ENCODE results near the gene GNAT1. TPM values are rescaled to one million over a fixed set of nuclear protein-coding genes. Genes with fewer than 3 reads are reported as not detected.

GNAT1 gene
- polyA plus RNA-seq, 1 donor from 2014 or later = not detected

DNA sequence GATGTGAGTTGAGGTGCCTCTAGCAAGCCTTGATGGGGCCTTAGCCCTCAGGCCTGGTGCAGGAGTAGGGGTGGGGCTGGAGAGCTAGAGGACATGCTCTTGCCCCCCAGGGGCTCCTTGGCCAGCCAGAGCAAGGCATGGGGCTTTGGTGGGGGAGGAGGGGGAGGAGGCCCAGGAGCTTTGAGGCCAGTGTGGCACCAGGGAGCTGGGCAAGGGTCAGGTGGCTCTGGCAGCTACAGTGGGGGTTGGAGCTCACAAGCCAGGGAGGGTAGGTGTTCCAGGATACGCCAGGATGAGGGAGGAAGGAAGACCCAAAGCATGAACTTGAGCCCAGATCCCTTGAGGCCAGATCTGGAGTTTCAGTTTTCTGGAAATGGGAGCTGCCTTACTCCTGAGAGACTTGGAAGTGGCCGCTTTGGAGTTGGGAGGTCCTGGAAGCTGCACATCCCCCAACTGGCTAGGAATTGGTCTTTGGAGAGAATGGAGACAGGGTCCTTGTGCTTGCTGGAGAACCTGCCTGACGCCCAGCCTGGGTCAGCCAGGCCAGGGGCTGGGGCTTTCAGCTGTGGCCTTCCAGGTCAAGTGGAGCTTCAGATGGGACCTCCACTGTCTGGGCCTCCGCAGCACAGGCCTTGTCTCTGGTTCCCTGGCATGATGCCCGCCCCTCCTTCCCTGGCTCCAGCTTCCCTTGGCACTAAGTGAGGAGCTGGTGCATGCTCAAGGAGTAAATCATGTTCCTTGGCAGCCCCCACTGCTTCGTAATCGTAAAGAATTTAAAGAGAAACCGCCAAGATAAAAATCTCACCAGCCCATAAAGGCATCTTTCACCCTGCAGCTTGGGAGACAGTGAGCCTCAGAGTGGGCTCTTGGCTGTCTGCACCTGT, 27.6 kb upstream of the GNAT1 start:
- Histone ChIP-seq H3K9ac (ENCODE audit: low read length) (no peak overlapping the region), H3K79me2 (replicated peaks; ENCODE audit: insufficient read depth, low read length) (no peaks in the 10 kb centered on the region), H3K9me2 (ENCODE audit: insufficient read depth, low read length) (no peaks in the 10 kb centered on the region), H3K27ac (ENCODE audit: low read length) (no peak overlapping the region), H3K4me3 (ENCODE audit: low read length) (no peak overlapping the region), H4K20me1 (ENCODE audit: insufficient read depth) (no peaks in the 10 kb centered on the region), H3K4me2 (ENCODE audit: low read length) (no peak overlapping the region), H3K27me3 (ENCODE audit: insufficient read depth, low read depth, low read length) (no peaks in the 10 kb centered on the region), H3K9me3 (ENCODE audit: low read length) (no peaks in the 10 kb centered on the region), H2AFZ (ENCODE audit: low read depth, low read length) (no peak overlapping the region), H3K36me3 (ENCODE audit: insufficient read depth, low read length) (no peaks in the 10 kb centered on the region), H3F3A (ENCODE audit: insufficient read depth, low read length, poor library complexity, severe bottlenecking) (no peaks in the 10 kb centered on the region)
- TF ChIP-seq POLR2AphosphoS5 (IDR thresholded peaks at IDR 0.05) (no peak), EZH2 (IDR thresholded peaks at IDR 0.05; ENCODE audit: borderline replicate concordance, insufficient read depth, low read length, poor library complexity, severe bottlenecking) (no peak), EP300 (conservative IDR thresholded peaks at IDR 0.05; ENCODE audit: poor library complexity, severe bottlenecking) (no peak)

DNA sequence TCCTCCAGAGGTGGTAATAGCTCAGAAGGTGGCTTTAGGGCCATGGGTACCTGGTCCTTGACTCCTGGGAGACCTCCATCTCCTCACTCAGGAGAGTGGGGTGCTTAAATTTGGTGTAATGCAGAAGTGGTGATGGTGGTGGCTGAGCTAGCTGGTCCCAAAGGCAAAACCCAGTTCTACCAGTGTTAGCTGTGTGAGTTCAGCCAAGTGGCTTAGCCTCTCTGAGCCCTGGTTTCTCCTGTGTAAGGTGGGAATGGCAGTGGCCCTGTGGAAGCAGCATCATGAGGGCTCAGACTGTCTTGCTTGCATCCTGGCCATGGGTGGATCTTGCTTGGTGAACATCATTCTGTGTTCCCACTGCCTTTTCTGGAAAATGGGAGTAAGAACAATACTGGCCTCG, 26.9 kb upstream of the GNAT1 start:
- H3K36me3 ChIP-seq (ENCODE audit: insufficient read depth, low read length) = no peaks in the 10 kb centered on the region
- H3K9me2 ChIP-seq (ENCODE audit: insufficient read depth, low read length) = no peaks in the 10 kb centered on the region
- no peaks in the 10 kb centered on the region for H3K9me3 ChIP-seq (ENCODE audit: low read length)
- no peak overlapping the region for H3K4me2 ChIP-seq (ENCODE audit: low read length)
- no peak overlapping the region for H2AFZ ChIP-seq (ENCODE audit: low read depth, low read length)
- no peaks in the 10 kb centered on the region for H4K20me1 ChIP-seq (ENCODE audit: insufficient read depth)
- H3K27ac ChIP-seq (ENCODE audit: low read length) = no peak overlapping the region
- H3K4me3 ChIP-seq (ENCODE audit: low read length) = no peak overlapping the region
- H3K79me2 ChIP-seq (replicated peaks; ENCODE audit: insufficient read depth, low read length) = no peaks in the 10 kb centered on the region
- TF ChIP-seq EP300 (conservative IDR thresholded peaks at IDR 0.05; ENCODE audit: poor library complexity, severe bottlenecking) (no peak), POLR2AphosphoS5 (IDR thresholded peaks at IDR 0.05) (no peak), MXI1 (conservative IDR thresholded peaks at IDR 0.05; ENCODE audit: poor library complexity, severe bottlenecking) (no peak), SMC3 (conservative IDR thresholded peaks at IDR 0.05; ENCODE audit: poor library complexity) (no peak), EZH2 (IDR thresholded peaks at IDR 0.05; ENCODE audit: borderline replicate concordance, insufficient read depth, low read length, poor library complexity, severe bottlenecking) (no peak), TAF1 (IDR thresholded peaks at IDR 0.05; ENCODE audit: low read depth) (no peak), RAD21 (conservative IDR thresholded peaks at IDR 0.05) (no peak)
- TF ChIP-seq, protein P1, sequence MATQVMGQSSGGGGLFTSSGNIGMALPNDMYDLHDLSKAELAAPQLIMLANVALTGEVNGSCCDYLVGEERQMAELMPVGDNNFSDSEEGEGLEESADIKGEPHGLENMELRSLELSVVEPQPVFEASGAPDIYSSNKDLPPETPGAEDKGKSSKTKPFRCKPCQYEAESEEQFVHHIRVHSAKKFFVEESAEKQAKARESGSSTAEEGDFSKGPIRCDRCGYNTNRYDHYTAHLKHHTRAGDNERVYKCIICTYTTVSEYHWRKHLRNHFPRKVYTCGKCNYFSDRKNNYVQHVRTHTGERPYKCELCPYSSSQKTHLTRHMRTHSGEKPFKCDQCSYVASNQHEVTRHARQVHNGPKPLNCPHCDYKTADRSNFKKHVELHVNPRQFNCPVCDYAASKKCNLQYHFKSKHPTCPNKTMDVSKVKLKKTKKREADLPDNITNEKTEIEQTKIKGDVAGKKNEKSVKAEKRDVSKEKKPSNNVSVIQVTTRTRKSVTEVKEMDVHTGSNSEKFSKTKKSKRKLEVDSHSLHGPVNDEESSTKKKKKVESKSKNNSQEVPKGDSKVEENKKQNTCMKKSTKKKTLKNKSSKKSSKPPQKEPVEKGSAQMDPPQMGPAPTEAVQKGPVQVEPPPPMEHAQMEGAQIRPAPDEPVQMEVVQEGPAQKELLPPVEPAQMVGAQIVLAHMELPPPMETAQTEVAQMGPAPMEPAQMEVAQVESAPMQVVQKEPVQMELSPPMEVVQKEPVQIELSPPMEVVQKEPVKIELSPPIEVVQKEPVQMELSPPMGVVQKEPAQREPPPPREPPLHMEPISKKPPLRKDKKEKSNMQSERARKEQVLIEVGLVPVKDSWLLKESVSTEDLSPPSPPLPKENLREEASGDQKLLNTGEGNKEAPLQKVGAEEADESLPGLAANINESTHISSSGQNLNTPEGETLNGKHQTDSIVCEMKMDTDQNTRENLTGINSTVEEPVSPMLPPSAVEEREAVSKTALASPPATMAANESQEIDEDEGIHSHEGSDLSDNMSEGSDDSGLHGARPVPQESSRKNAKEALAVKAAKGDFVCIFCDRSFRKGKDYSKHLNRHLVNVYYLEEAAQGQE (IDR thresholded peaks at IDR 0.05; ENCODE audit: borderline replicate concordance) = no peak
- TF ChIP-seq, protein P2, sequence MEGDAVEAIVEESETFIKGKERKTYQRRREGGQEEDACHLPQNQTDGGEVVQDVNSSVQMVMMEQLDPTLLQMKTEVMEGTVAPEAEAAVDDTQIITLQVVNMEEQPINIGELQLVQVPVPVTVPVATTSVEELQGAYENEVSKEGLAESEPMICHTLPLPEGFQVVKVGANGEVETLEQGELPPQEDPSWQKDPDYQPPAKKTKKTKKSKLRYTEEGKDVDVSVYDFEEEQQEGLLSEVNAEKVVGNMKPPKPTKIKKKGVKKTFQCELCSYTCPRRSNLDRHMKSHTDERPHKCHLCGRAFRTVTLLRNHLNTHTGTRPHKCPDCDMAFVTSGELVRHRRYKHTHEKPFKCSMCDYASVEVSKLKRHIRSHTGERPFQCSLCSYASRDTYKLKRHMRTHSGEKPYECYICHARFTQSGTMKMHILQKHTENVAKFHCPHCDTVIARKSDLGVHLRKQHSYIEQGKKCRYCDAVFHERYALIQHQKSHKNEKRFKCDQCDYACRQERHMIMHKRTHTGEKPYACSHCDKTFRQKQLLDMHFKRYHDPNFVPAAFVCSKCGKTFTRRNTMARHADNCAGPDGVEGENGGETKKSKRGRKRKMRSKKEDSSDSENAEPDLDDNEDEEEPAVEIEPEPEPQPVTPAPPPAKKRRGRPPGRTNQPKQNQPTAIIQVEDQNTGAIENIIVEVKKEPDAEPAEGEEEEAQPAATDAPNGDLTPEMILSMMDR (IDR thresholded peaks at IDR 0.05; ENCODE audit: poor library complexity, severe bottlenecking) = no peak
- H3K27me3 ChIP-seq (ENCODE audit: insufficient read depth, low read depth, low read length) = no peaks in the 10 kb centered on the region
- H3K9ac ChIP-seq (ENCODE audit: low read length) = no peak overlapping the region
- H3F3A ChIP-seq (ENCODE audit: insufficient read depth, low read length, poor library complexity, severe bottlenecking) = no peaks in the 10 kb centered on the region
